GM23248 (cell line): ENCODE results near the gene UTP18. TPM values are rescaled to one million over a fixed set of nuclear protein-coding genes. Genes with fewer than 3 reads are reported as not detected.

Source experiments
- DNase-seq: peaks from one replicate; pipeline ENCODE4 v3.0.0-alpha.2; 2015
- H2AFZ ChIP-seq: fragments of 200-600 bp; sonication (generic); 2 replicates; pipeline ENCODE4 v1.6.1; 2016; ENCODE audit warnings: antibody characterized with exemption
- H3F3A ChIP-seq: fragments of 200-600 bp; sonication (generic); 2 replicates; pipeline ENCODE4 v1.6.1; 2016; ENCODE audit warnings: mild to moderate bottlenecking, antibody characterized with exemption, mixed run types; ENCODE audit not compliant: insufficient read depth
- H3K27ac ChIP-seq: fragments of 200-600 bp; sonication (generic); 2 replicates; pipeline ENCODE4 v1.5.1; 2016; ENCODE audit warnings: mild to moderate bottlenecking
- H3K27me3 ChIP-seq: fragments of 200-600 bp; sonication (generic); replicated peaks from 2 replicates; pipeline ENCODE4 v1.6.1; 2016; ENCODE audit warnings: mild to moderate bottlenecking; ENCODE audit not compliant: insufficient read depth
- H3K36me3 ChIP-seq: fragments of 200-600 bp; sonication (generic); 2 replicates; pipeline ENCODE4 v1.6.1; 2016; ENCODE audit warnings: low read depth, mild to moderate bottlenecking
- H3K4me1 ChIP-seq: fragments of 200-600 bp; sonication (generic); 2 replicates; pipeline ENCODE4 v1.6.1; 2016; ENCODE audit warnings: mild to moderate bottlenecking; ENCODE audit not compliant: insufficient read depth
- H3K4me2 ChIP-seq: fragments of 200-600 bp; sonication (generic); one replicate; pipeline ENCODE4 v1.6.1; 2016; ENCODE audit warnings: mild to moderate bottlenecking; ENCODE audit not compliant: unreplicated experiment
- H3K4me3 ChIP-seq: fragments of 200-600 bp; sonication (generic); 2 replicates; pipeline ENCODE4 v1.5.1; 2016; ENCODE audit warnings: mild to moderate bottlenecking
- H3K79me2 ChIP-seq: fragments of 200-600 bp; sonication (generic); 2 replicates; pipeline ENCODE4 v1.6.1; 2016; ENCODE audit warnings: mild to moderate bottlenecking; ENCODE audit not compliant: insufficient read depth
- H3K9ac ChIP-seq: fragments of 200-600 bp; sonication (generic); 2 replicates; pipeline ENCODE4 v1.6.1; 2016; ENCODE audit warnings: mild to moderate bottlenecking
- H3K9me2 ChIP-seq: fragments of 200-600 bp; sonication (generic); 2 replicates; pipeline ENCODE4 v1.6.1; 2016; ENCODE audit warnings: mixed run types, mild to moderate bottlenecking, moderate library complexity; ENCODE audit not compliant: insufficient read depth
- H3K9me3 ChIP-seq: fragments of 200-600 bp; sonication (generic); one replicate; pipeline ENCODE4 v1.6.1; 2017; ENCODE audit warnings: low read depth
- H4K20me1 ChIP-seq: fragments of 200-600 bp; sonication (generic); 2 replicates; pipeline ENCODE4 v1.6.0; 2016; ENCODE audit not compliant: insufficient read depth
- EZH2 ChIP-seq: fragments of 200-600 bp; sonication (generic); IDR thresholded peaks from 2 replicates; pipeline ENCODE4 v1.6.1; 2018; ENCODE audit warnings: antibody characterized with exemption, mild to moderate bottlenecking; ENCODE audit not compliant: insufficient read depth, poor library complexity, severe bottlenecking
- EZH2phosphoT487 ChIP-seq: fragments of 200-600 bp; sonication (generic); IDR thresholded peaks from 2 replicates; pipeline ENCODE4 v1.6.1; 2018; ENCODE audit warnings: antibody characterized with exemption, moderate library complexity, mild to moderate bottlenecking, low read depth; ENCODE audit not compliant: insufficient read depth
- WGBS, 2 experiments: methylation state at CpG; one replicate each; pipeline ENCODE4 v1.1.6; 2015 to 2017; ENCODE audit warnings: low lambda C conversion rate in 2 of 2, low coverage in 1 of 2; ENCODE audit errors: missing lambda C conversion rate in 2 of 2; 5-methylcytosine and 5-hydroxymethylcytosine counted together
- in situ Hi-C: fragments of 300-500 bp; cut with MboI; formaldehyde crosslinking; loops from 2 replicates; pipeline ENCODE4 v1.15.0; 2020
- polyA plus RNA-seq: library from polyadenylated mRNA; unstranded; fragments of >200 nt; fragmentation: Nextera tagmentation; extraction: Ambion mirVana; gene quantifications from 2 replicates; pipeline ENCODE4 v1.2.1, GENCODE V29; 2016
- total RNA-seq: library from RNA; depleted of rRNA; stranded (reverse); fragments of >200 nt; shearing (Covaris generic); gene quantifications from 2 replicates; pipeline ENCODE4 v1.2.3, GENCODE V29; 2014

UTP18 gene
- total and polyA plus RNA-seq, 2 experiments from 2014 or later = 26.8 to 31.4 TPM

GRCh38 chr17:51251010-51251409 is 9.3 kb upstream of the UTP18 start:
- Histone ChIP-seq H3K9ac (no peak overlapping the region), H3K9me3 (no peaks in the 10 kb centered on the region), H3K9me2 (no peaks in the 10 kb centered on the region), H3K4me3 (no peak overlapping the region), H2AFZ (0 out of 2 replicates have a peak overlapping the region, but pooled peaks have one; percentile 4), H3K27me3 (no peaks in the 10 kb centered on the region), H3K4me2 (no peak overlapping the region), H4K20me1 (no peaks in the 10 kb centered on the region), H3K27ac (peak overlapping the region; percentile 16; the same call in 1 of the 2 replicates), H3F3A (no peaks in the 10 kb centered on the region), H3K79me2 (peaks cover 86% of the 10 kb centered on the region), H3K4me1 (peaks cover 11% of the 10 kb centered on the region), H3K36me3 (peaks cover 18% of the 10 kb centered on the region; the same call in 1 of the 2 replicates)
- peak; percentile 35 for DNase-seq
- TF ChIP-seq EZH2 (no peak), EZH2phosphoT487 (no peak)
- in situ Hi-C loops = no loop called here

- peaks cover 9% of the 10 kb centered on the region; the same call in 1 of the 2 replicates for H3K36me3 ChIP-seq
- H3K9me3 ChIP-seq = no peaks in the 10 kb centered on the region
- no peak overlapping the region for H3K9ac ChIP-seq
- no peak for TF ChIP-seq EZH2phosphoT487
- TF ChIP-seq EZH2 = no peak
- no peak overlapping the region for H3K4me2 ChIP-seq
- no peak overlapping the region for H3K4me3 ChIP-seq
- H3K9me2 ChIP-seq = no peaks in the 10 kb centered on the region
- no peak overlapping the region for H2AFZ ChIP-seq
- no peaks in the 10 kb centered on the region for H4K20me1 ChIP-seq
- H3K27me3 ChIP-seq = no peaks in the 10 kb centered on the region
- no peak overlapping the region for H3K27ac ChIP-seq
- peaks cover 90% of the 10 kb centered on the region for H3K79me2 ChIP-seq
- H3K4me1 ChIP-seq = peaks cover 37% of the 10 kb centered on the region
- WGBS, 2 experiments = 83 to 85% methylated on average over 6 of the region's 6 CpGs
- H3F3A ChIP-seq = peaks cover 22% of the 10 kb centered on the region
- DNase-seq = no peak
- in situ Hi-C loops = no loop called here
Measured at GRCh38 chr17:51255673-51256072, 4.7 kb upstream of the UTP18 start.

GRCh38 chr17:51256101-51256500 is 4.2 kb upstream of the UTP18 start:
- Histone ChIP-seq H4K20me1 (no peaks in the 10 kb centered on the region), H3K9me2 (no peaks in the 10 kb centered on the region), H3K9me3 (no peaks in the 10 kb centered on the region), H3K9ac (no peak overlapping the region), H3F3A (peaks cover 22% of the 10 kb centered on the region), H3K27ac (no peak overlapping the region), H3K36me3 (peaks cover 9% of the 10 kb centered on the region; the same call in 1 of the 2 replicates), H2AFZ (no peak overlapping the region), H3K4me1 (peaks cover 33% of the 10 kb centered on the region), H3K4me2 (no peak overlapping the region), H3K4me3 (no peak overlapping the region), H3K79me2 (peaks cover 90% of the 10 kb centered on the region), H3K27me3 (no peaks in the 10 kb centered on the region)
- no peak for TF ChIP-seq EZH2phosphoT487
- no peak for TF ChIP-seq EZH2
- DNase-seq = no peak
- in situ Hi-C loops = no loop called here
- WGBS, 2 experiments = 97% methylated on average over 3 of the region's 3 CpGs

- TF ChIP-seq EZH2phosphoT487 (no peak), EZH2 (no peak)
- peaks cover 90% of the 10 kb centered on the region for H3K79me2 ChIP-seq
- peak overlapping the region; percentile 96 for H3K9ac ChIP-seq
- H3K9me2 ChIP-seq = no peaks in the 10 kb centered on the region
- WGBS, 2 experiments = 8 to 13% methylated on average over 3 of the region's 3 CpGs
- H3F3A ChIP-seq = peaks cover 30% of the 10 kb centered on the region
- H3K9me3 ChIP-seq = no peaks in the 10 kb centered on the region
- H3K4me1 ChIP-seq = peaks cover 32% of the 10 kb centered on the region
- peaks cover 9% of the 10 kb centered on the region; the same call in 1 of the 2 replicates for H3K36me3 ChIP-seq
- 0 out of 2 replicates have a peak overlapping the region, but pooled peaks have one; percentile 0 for H2AFZ ChIP-seq
- DNase-seq = peak; percentile 63
- peak overlapping the region; percentile 70 for H3K27ac ChIP-seq
- peak overlapping the region; percentile 93 for H3K4me2 ChIP-seq
- H4K20me1 ChIP-seq = no peaks in the 10 kb centered on the region; the same call in 1 of the 2 replicates
- peak overlapping the region; percentile 92 for H3K4me3 ChIP-seq
- in situ Hi-C loops = no loop called here
- no peaks in the 10 kb centered on the region for H3K27me3 ChIP-seq
Measured at GRCh38 chr17:51257150-51258081, 2.9 kb upstream of the UTP18 start.
